HEK293T (cell line): ENCODE data around the gene CSNK1D.

Source experiments
- CTBP1 ChIP-seq: fragments of 450-650 bp; IDR thresholded peaks from 2 replicates; pipeline ENCODE4 v1.6.1; 2016; ENCODE audit warnings: borderline replicate concordance
- HDGF ChIP-seq: fragments of 450-650 bp; IDR thresholded peaks from 2 replicates; pipeline ENCODE4 v1.6.1; 2017; ENCODE audit warnings: antibody characterized with exemption, borderline replicate concordance
- SP1 ChIP-seq: fragments of 450-650 bp; IDR thresholded peaks from 2 replicates; pipeline ENCODE4 v1.6.1; 2017

DNA sequence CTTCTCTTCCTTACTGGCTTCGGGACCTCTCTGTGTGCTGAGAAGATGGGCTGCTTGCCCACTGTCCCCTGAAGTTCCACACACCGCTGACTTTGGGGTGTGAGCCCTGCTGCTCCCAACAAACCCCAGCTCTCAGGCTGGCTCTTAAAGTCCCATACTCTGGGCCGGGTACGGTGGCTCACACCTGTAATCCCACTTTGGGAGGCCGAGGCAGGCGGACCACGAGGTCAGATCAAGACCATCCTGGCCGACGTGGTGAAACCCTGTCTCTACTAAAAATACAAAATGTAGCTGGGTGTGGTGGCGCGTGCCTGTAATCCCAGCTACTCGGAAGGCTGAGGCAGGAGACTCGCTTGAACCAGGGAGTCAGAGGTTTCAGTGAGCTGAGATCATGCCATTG, 26.7 kb upstream of the CSNK1D start:
- TF ChIP-seq HDGF (no peak), CTBP1 (no peak), SP1 (no peak)
